Adrenal gland (tissue), 5 donors: ENCODE results near the gene ABCD2.

Experiments
- POLR2A ChIP-seq, 2 donors: fragments of 450-650 bp; IDR thresholded peaks; one replicate each; pipeline ENCODE4 v1.6.1; 2017; ENCODE audit warnings: antibody characterized with exemption in 2 of 2, mild to moderate bottlenecking in 2 of 2, moderate library complexity in 1 of 2
- TF ChIP-seq, protein P1 (sequence below), 6 experiments: fragments of 450-650 bp in 4 of 6; fragments of 200-600 bp in 2 of 6; sonication (generic) in 1 of 6; IDR thresholded peaks; 1 replicate in 5 of 6; 2 replicates in 1 of 6; pipeline versions ENCODE4 v1.5.1 to v1.8.0; 2016 to 2021; ENCODE audit warnings: antibody characterized with exemption in 6 of 6, mild to moderate bottlenecking in 2 of 6, moderate library complexity in 1 of 6
- donor health status: DM: no; HTN: no; CAD: no.

DNA sequence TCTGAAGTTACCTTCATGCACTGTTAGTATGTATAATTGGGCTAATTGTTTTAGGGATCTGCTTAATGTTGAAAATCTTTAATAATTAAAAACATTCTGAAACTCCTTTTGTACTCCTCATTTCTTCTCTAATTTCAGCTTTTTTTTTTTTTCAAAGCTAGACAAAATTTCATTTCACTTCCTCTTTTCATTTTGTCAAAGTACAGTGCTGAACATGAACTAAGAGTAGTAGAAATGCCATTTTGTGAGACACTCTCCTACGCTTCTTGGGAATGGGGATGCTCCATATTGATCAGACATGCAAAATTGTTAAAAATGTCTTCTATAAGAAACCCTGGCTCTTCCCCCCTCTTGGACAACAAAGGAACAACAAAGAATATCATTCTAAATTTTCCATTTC lies 1.7 kb downstream of the ABCD2 start:
- TF ChIP-seq, protein P1, sequence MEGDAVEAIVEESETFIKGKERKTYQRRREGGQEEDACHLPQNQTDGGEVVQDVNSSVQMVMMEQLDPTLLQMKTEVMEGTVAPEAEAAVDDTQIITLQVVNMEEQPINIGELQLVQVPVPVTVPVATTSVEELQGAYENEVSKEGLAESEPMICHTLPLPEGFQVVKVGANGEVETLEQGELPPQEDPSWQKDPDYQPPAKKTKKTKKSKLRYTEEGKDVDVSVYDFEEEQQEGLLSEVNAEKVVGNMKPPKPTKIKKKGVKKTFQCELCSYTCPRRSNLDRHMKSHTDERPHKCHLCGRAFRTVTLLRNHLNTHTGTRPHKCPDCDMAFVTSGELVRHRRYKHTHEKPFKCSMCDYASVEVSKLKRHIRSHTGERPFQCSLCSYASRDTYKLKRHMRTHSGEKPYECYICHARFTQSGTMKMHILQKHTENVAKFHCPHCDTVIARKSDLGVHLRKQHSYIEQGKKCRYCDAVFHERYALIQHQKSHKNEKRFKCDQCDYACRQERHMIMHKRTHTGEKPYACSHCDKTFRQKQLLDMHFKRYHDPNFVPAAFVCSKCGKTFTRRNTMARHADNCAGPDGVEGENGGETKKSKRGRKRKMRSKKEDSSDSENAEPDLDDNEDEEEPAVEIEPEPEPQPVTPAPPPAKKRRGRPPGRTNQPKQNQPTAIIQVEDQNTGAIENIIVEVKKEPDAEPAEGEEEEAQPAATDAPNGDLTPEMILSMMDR (IDR thresholded peaks at IDR 0.05), result no peak
- no peak for TF ChIP-seq POLR2A (IDR thresholded peaks at IDR 0.05)
